CD4-positive, alpha-beta T cell treated with Interleukin-6 at 100 ng/mL for 8 hours (primary cell): ENCODE results near the gene BAZ1A.
"Not testable (repeated sequence)": the region's sequence is repeated elsewhere in the genome, so short reads cannot be mapped to it uniquely, and the experiment has no call there.

Experiments
- DNase-seq: peaks from one replicate; pipeline ENCODE4 v3.0.0-alpha.2; 2020; ENCODE audit warnings: mixed read lengths, low spot score

The BAZ1A gene

GRCh38 chr14:34781242-34781641 lies 93.9 kb downstream of the BAZ1A start:
- DNase-seq: no peak

- DNase-seq: no peak
Observed at GRCh38 chr14:34780646-34781045, 94.5 kb downstream of the BAZ1A start.

- no peak for DNase-seq
Observed at GRCh38 chr14:34778744-34779143, 96.4 kb downstream of the BAZ1A start.

GRCh38 chr14:34776611-34777010 lies 98.5 kb downstream of the BAZ1A start:
- no peak for DNase-seq

GRCh38 chr14:34775922-34776321 lies 99.2 kb downstream of the BAZ1A start:
- no peak for DNase-seq

- DNase-seq: no peak
Observed at GRCh38 chr14:34775342-34775741, 99.8 kb downstream of the BAZ1A start.

- DNase-seq: no peak
Observed at GRCh38 chr14:34770901-34771300, 104.3 kb downstream of the BAZ1A start.

- no peak for DNase-seq
Observed at GRCh38 chr14:34766606-34767005, 108.6 kb downstream of the BAZ1A start.

GRCh38 chr14:34766060-34766459 lies 109.1 kb downstream of the BAZ1A start:
- no peak for DNase-seq

- DNase-seq: no peak
Observed at GRCh38 chr14:34755215-34755614, 119.9 kb downstream of the BAZ1A start.

- DNase-seq: no peak
Observed at GRCh38 chr14:34754687-34755086, 120.5 kb downstream of the BAZ1A start.

GRCh38 chr14:34750670-34751069 lies 124.5 kb downstream of the BAZ1A start:
- DNase-seq: no peak

- DNase-seq: no peak
Observed at GRCh38 chr14:34750233-34750632, 124.9 kb downstream of the BAZ1A start.

- DNase-seq: no peak
Observed at GRCh38 chr14:34749408-34749807, 125.8 kb downstream of the BAZ1A start.

- no peak for DNase-seq
Observed at GRCh38 chr14:34742270-34743115, 132.7 kb downstream of the BAZ1A start.

- peak; percentile 21 for DNase-seq
Observed at GRCh38 chr14:34741840-34742239, 133.3 kb downstream of the BAZ1A start.

GRCh38 chr14:34740139-34740538 lies 135.0 kb downstream of the BAZ1A start:
- not testable (repeated sequence) for DNase-seq

- DNase-seq: not testable (repeated sequence)
Observed at GRCh38 chr14:34737079-34737478, 138.1 kb downstream of the BAZ1A start.

- no peak for DNase-seq
Observed at GRCh38 chr14:34733245-34733644, 141.9 kb downstream of the BAZ1A start.

GRCh38 chr14:34732802-34733201 lies 142.4 kb downstream of the BAZ1A start:
- no peak for DNase-seq

- no peak for DNase-seq
Observed at GRCh38 chr14:34723867-34724266, 151.3 kb downstream of the BAZ1A start.

GRCh38 chr14:34722723-34723545 lies 152.2 kb downstream of the BAZ1A start:
- peak; percentile 42 for DNase-seq

- no peak for DNase-seq
Observed at GRCh38 chr14:34721129-34721528, 154.0 kb downstream of the BAZ1A start.
